Measurements from ENCODE around the gene PALM. TPM values are rescaled to one million over a fixed set of nuclear protein-coding genes. Genes with fewer than 3 reads are reported as not detected.

Gene PALM
- total RNA-seq, 1 experiment from 2014 or later: 43.7 TPM

- no peaks in the 10 kb centered on the region for H3K9me2 ChIP-seq (ENCODE audit: insufficient read depth)
- no peak for ATAC-seq
- no peaks in the 10 kb centered on the region for H4K20me1 ChIP-seq (ENCODE audit: insufficient read depth)
- no peak overlapping the region for H3K27ac ChIP-seq (ENCODE audit: low read depth, low read length)
- peaks cover 0 to 6% of the 10 kb centered on the region in 2 experiments; a peak in 1 of 4 replicates for H3K9me3 ChIP-seq (ENCODE audit: control insufficient read depth in 1 of 2, insufficient read depth in 1 of 2, low read depth in 1 of 2, low read length in 2 of 2)
- RAD21 ChIA-PET (ENCODE audit: low non-redundant PET in 1 of 2, low total read pairs in 2 of 2, uncharacterized antibody in 2 of 2, unreplicated experiment in 2 of 2): no interaction called here
- intact Hi-C loops (cut with micrococcal nuclease): no loop called here
- no peak overlapping the region for H3K4me3 ChIP-seq (replicated peaks in 1 of 2; ENCODE audit: low read depth in 1 of 2, low read length in 2 of 2)
- TF ChIP-seq SRF (IDR thresholded peaks at IDR 0.05; ENCODE audit: low read depth): no peak
- no peak for TF ChIP-seq EGR1 (IDR thresholded peaks at IDR 0.05; ENCODE audit: low read depth)
- TF ChIP-seq CTCF (IDR thresholded peaks at IDR 0.05 in 2 of 3, conservative IDR thresholded peaks at IDR 0.05 in 1 of 3; ENCODE audit: borderline replicate concordance in 1 of 3, insufficient read depth in 1 of 3, low read depth in 2 of 3, low read length in 2 of 3): no peak
- TF ChIP-seq SP1 (IDR thresholded peaks at IDR 0.05; ENCODE audit: low read depth): no peak
- no peak for TF ChIP-seq MAX (IDR thresholded peaks at IDR 0.05)
- TF ChIP-seq RAD21 (IDR thresholded peaks at IDR 0.05; ENCODE audit: low read depth): no peak
- no peak for TF ChIP-seq EZH2 (IDR thresholded peaks at IDR 0.05)
- TF ChIP-seq ZFX (IDR thresholded peaks at IDR 0.05): no peak
- TF ChIP-seq POLR2A (IDR thresholded peaks at IDR 0.05; ENCODE audit: borderline replicate concordance, extremely low read depth, insufficient read depth, insufficient read length): no peak
- no peak for TF ChIP-seq TCF7L2 (IDR thresholded peaks at IDR 0.05; ENCODE audit: borderline replicate concordance, extremely low read depth, insufficient read depth, insufficient read length)
- no peak overlapping the region for H3K9ac ChIP-seq (ENCODE audit: low read length)
- CTCF ChIA-PET: no interaction called here
- BruUV-seq (replicated peaks): no TSS peak
- H3K79me2 ChIP-seq (ENCODE audit: insufficient read depth, low read length): no peaks in the 10 kb centered on the region
- H3K27me3 ChIP-seq (ENCODE audit: insufficient read depth, low read length): no peaks in the 10 kb centered on the region
- no peak overlapping the region for H3K4me2 ChIP-seq (ENCODE audit: low read length)
- POLR2A ChIA-PET: no interaction called here
- no peak overlapping the region for H2AFZ ChIP-seq (ENCODE audit: low read depth, low read length, poor library complexity, severe bottlenecking)
- no peaks in the 10 kb centered on the region; a peak in 1 of 4 replicates for H3K36me3 ChIP-seq (ENCODE audit: control insufficient read depth in 1 of 2, insufficient read depth in 2 of 2, low read length in 2 of 2)
- no peak for DNase-seq (ENCODE audit: low read depth, low spot score)
- H3K4me1 ChIP-seq (ENCODE audit: control insufficient read depth in 1 of 2, insufficient read depth in 2 of 2, low read length in 2 of 2): peaks cover 11 to 14% of the 10 kb centered on the region in 2 experiments
Measured at GRCh38 chr19:718991-719512, 10.3 kb downstream of the PALM start.
